Measurements from ENCODE around the gene DSCAML1. TPM values are rescaled to one million over a fixed set of nuclear protein-coding genes. Genes with fewer than 3 reads are reported as not detected.

The DSCAML1 gene
- total RNA-seq, 1 experiment from 2014 or later: not detected

- Histone ChIP-seq H3K4me1 (ENCODE audit: insufficient read depth, low read length) (no peaks in the 10 kb centered on the region), H3K9ac (ENCODE audit: low read length) (no peak overlapping the region), H4K20me1 (ENCODE audit: low read length) (no peaks in the 10 kb centered on the region), H3K27ac (ENCODE audit: low read length) (no peak overlapping the region), H3K4me2 (ENCODE audit: low read length) (no peak overlapping the region), H3F3A (ENCODE audit: low read length, unreplicated experiment) (no peaks in the 10 kb centered on the region), H2AFZ (ENCODE audit: low read length) (no peak overlapping the region), H3K9me2 (replicated peaks; ENCODE audit: low read length) (no peaks in the 10 kb centered on the region), H3K36me3 (ENCODE audit: low read depth, low read length) (no peaks in the 10 kb centered on the region), H3K27me3 (ENCODE audit: low read length) (peaks cover 63% of the 10 kb centered on the region), H3K9me3 (ENCODE audit: low read length) (no peaks in the 10 kb centered on the region), H3K79me2 (ENCODE audit: low read length) (no peaks in the 10 kb centered on the region), H3K4me3 (ENCODE audit: low read length) (no peak overlapping the region)
- intact Hi-C loops (cut with micrococcal nuclease): no loop called here
- BruUV-seq (replicated peaks): no TSS peak
- ChIA-PET CTCF (no interaction called here), POLR2A (ENCODE audit: unreplicated experiment) (no interaction called here)
- no peak for ATAC-seq
- TF ChIP-seq CTCF (conservative IDR thresholded peaks at IDR 0.05; ENCODE audit: low read depth, low read length): no peak
- TF ChIP-seq EZH2phosphoT487 (IDR thresholded peaks at IDR 0.05; ENCODE audit: borderline replicate concordance, low read length): no peak
- TF ChIP-seq EZH2 (IDR thresholded peaks at IDR 0.05; ENCODE audit: low read length, unreplicated experiment): no peak
- DNase-seq: no peak
These were observed 316.0 kb downstream of the DSCAML1 start for GRCh38 chr11:117481036-117481435.

GRCh38 chr11:117480221-117480620 is 316.8 kb downstream of the DSCAML1 start:
- H3K79me2 ChIP-seq (ENCODE audit: low read length): no peaks in the 10 kb centered on the region
- H3K9me3 ChIP-seq (ENCODE audit: low read length): no peaks in the 10 kb centered on the region
- H3K27ac ChIP-seq (ENCODE audit: low read length): no peak overlapping the region
- TF ChIP-seq EZH2 (IDR thresholded peaks at IDR 0.05; ENCODE audit: low read length, unreplicated experiment) (no peak), CTCF (conservative IDR thresholded peaks at IDR 0.05; ENCODE audit: low read depth, low read length) (no peak), EZH2phosphoT487 (IDR thresholded peaks at IDR 0.05; ENCODE audit: borderline replicate concordance, low read length) (no peak)
- no peaks in the 10 kb centered on the region for H3F3A ChIP-seq (ENCODE audit: low read length, unreplicated experiment)
- H3K36me3 ChIP-seq (ENCODE audit: low read depth, low read length): no peaks in the 10 kb centered on the region
- ChIA-PET POLR2A (ENCODE audit: unreplicated experiment) (no interaction called here), CTCF (no interaction called here)
- H4K20me1 ChIP-seq (ENCODE audit: low read length): no peaks in the 10 kb centered on the region
- H3K4me1 ChIP-seq (ENCODE audit: insufficient read depth, low read length): no peaks in the 10 kb centered on the region
- H2AFZ ChIP-seq (ENCODE audit: low read length): no peak overlapping the region
- H3K27me3 ChIP-seq (ENCODE audit: low read length): peaks cover 66% of the 10 kb centered on the region
- intact Hi-C loops (cut with micrococcal nuclease): no loop called here
- H3K9me2 ChIP-seq (replicated peaks; ENCODE audit: low read length): no peaks in the 10 kb centered on the region
- H3K9ac ChIP-seq (ENCODE audit: low read length): no peak overlapping the region
- ATAC-seq (no peak), DNase-seq (no peak)
- no peak overlapping the region for H3K4me2 ChIP-seq (ENCODE audit: low read length)
- no peak overlapping the region for H3K4me3 ChIP-seq (ENCODE audit: low read length)
- BruUV-seq (replicated peaks): no TSS peak

- BruUV-seq (replicated peaks): no TSS peak
- intact Hi-C loops (cut with micrococcal nuclease): no loop called here
- Histone ChIP-seq H4K20me1 (ENCODE audit: low read length) (no peaks in the 10 kb centered on the region), H3K9ac (ENCODE audit: low read length) (no peak overlapping the region), H3K9me2 (replicated peaks; ENCODE audit: low read length) (no peaks in the 10 kb centered on the region), H3K4me3 (ENCODE audit: low read length) (no peak overlapping the region), H3K79me2 (ENCODE audit: low read length) (no peaks in the 10 kb centered on the region), H3K36me3 (ENCODE audit: low read depth, low read length) (no peaks in the 10 kb centered on the region), H3K4me2 (ENCODE audit: low read length) (no peak overlapping the region), H3K27ac (ENCODE audit: low read length) (no peak overlapping the region), H3F3A (ENCODE audit: low read length, unreplicated experiment) (no peaks in the 10 kb centered on the region), H3K27me3 (ENCODE audit: low read length) (peaks cover 61% of the 10 kb centered on the region), H3K9me3 (ENCODE audit: low read length) (no peaks in the 10 kb centered on the region), H2AFZ (ENCODE audit: low read length) (no peak overlapping the region), H3K4me1 (ENCODE audit: insufficient read depth, low read length) (no peaks in the 10 kb centered on the region)
- peak; percentile 49 for TF ChIP-seq CTCF (conservative IDR thresholded peaks at IDR 0.05; ENCODE audit: low read depth, low read length)
- no peak for TF ChIP-seq EZH2 (IDR thresholded peaks at IDR 0.05; ENCODE audit: low read length, unreplicated experiment)
- ChIA-PET CTCF (no interaction called here), POLR2A (ENCODE audit: unreplicated experiment) (no interaction called here)
- DNase-seq: no peak
- no peak for ATAC-seq
These were observed 317.6 kb downstream of the DSCAML1 start for GRCh38 chr11:117479372-117479771.
